ENCODE measurements around the gene PANX2.
"Not testable (repeated sequence)": the region's sequence is repeated elsewhere in the genome, so short reads cannot be mapped to it uniquely, and the experiment has no call there.

PANX2 gene

DNA sequence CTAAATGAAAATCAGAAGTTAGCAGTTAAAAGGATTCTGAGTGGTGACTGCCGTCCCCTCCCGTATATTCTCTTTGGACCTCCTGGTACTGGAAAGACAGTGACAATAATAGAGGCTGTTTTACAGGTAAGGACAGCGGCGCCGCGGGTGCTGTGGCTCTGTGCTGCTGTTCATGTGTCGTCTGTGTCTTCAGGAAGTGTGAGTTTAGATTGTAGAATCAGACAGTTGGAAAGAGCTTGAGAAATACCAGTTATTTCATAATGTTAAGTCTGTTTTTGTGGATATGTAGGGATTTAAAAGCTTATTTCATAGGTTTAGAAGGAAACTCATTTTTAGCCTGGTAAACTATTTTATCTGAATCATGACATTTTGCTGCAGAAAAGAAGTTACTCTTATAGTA is 27.4 kb upstream of the PANX2 start:
- peaks cover 6% of the 10 kb centered on the region for H3K4me1 Mint-ChIP-seq
- H3K27me3 Mint-ChIP-seq: peaks cover 34% of the 10 kb centered on the region
- DNase-seq (no peak), ATAC-seq (no peak)
- no peaks in the 10 kb centered on the region for H3K9me3 Mint-ChIP-seq
- H3K4me3 Mint-ChIP-seq: no peak overlapping the region
- no peak overlapping the region for H3K27ac Mint-ChIP-seq

DNA sequence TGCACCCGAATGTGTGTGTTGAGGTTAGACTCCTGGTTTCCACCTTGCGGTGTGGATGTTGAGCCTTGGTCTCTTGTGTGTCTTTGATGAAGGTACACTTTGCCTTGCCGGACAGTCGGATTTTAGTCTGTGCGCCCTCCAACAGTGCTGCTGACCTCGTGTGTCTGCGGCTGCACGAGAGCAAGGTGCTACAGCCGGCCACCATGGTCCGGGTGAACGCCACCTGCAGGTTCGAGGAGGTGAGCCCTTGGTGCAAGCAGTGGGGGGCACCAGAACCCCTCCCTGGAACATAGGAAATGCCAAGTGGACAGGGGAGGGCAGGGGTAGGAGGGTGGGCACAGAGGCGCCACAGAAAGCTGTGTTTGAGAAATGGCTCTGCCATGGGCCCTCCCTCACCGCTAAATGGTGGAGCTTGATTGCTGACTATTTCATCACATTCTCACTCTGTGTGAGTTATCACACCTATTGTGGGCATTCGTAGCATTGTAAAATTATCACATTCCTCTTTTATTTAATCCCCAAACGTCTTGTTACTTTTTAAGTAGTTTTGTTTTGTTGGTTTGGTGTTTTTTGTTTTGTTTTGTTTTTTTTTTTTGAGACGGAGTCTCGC is 26.4 kb upstream of the PANX2 start:
- ATAC-seq (no peak), DNase-seq (no peak)
- Mint-ChIP-seq H3K27ac (no peak overlapping the region), H3K27me3 (peaks cover 34% of the 10 kb centered on the region), H3K4me3 (no peak overlapping the region), H3K4me1 (peaks cover 10% of the 10 kb centered on the region), H3K9me3 (no peaks in the 10 kb centered on the region)

DNA sequence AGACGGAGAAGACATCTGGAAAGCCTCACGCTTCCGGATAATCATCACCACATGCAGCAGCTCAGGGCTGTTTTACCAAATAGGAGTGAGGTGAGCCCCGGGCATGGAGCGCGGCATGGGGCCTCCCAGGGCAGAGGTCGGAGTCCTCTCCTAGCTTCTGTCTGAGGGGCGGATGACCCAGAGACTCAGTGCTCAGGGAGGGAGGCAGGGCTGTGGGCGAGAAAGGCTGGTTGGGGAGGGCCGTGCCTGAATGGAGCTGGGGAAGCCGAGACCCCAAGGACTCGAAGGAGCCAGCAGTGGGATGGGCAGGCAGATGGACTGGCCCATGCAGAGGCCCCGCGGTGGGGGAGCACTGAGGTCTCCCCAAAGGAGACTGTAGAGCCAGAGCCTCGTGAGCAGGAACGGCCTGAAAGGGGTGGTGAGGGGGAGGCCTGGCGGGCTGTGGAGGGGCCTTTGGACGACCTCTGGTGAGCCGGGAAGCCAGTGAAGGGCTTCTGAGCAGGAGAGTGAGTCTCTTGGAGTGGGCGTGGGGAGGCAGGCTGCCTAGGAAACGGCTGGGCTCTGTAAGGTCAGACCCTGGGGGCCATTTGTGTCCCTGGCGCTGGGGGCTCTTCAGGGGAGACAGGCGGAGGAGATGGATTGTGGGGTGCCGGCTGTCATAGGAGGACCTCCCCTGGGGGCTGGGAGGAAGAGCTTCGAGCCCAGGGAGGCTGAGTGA is 24.7 kb upstream of the PANX2 start:
- ATAC-seq: no peak
- no peak for DNase-seq
- Mint-ChIP-seq H3K9me3 (no peaks in the 10 kb centered on the region), H3K4me3 (no peak overlapping the region), H3K4me1 (peaks cover 9% of the 10 kb centered on the region), H3K27ac (no peak overlapping the region), H3K27me3 (peaks cover 35% of the 10 kb centered on the region)

DNA sequence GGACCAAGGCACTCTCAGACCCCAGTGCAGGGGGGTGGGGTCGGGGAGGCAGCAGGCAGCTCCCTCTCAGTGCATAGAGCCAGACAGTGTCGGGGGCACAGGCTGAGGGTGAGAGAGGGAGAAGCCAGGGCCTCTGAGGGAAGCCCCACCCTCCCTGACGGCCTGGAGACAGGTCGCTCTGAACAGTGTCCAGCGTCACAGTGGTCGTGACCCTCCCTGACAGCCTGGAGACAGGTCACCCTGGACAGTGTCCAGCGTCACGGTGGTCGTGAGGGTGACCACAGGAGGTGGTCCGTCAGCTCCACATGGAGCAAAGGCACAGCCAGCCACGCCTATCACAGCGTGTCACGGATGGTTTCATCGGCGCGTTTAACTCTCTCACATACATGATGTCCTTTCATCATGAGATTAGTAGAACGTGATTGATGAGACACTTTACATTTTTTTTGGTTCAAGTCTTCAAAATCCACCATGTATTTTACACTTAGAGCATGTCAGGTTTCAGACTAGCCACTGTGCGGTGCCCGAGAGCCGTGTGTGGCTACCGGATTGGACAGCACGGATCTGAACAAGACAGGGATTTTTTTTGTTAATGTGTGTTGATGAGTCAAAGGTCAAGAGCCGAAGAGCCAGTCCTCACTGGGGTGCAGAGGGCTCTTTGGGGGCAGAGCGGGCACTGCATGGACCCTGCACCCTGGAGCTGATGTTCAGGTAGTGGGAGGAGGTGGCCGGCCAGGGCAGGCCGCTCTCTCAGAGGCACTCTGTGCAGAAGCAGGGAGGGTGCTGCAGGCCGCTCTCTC is 23.9 kb upstream of the PANX2 start:
- no peak overlapping the region for H3K4me3 Mint-ChIP-seq
- peaks cover 9% of the 10 kb centered on the region for H3K4me1 Mint-ChIP-seq
- ATAC-seq (no peak), DNase-seq (no peak)
- H3K27me3 Mint-ChIP-seq: peaks cover 34% of the 10 kb centered on the region
- H3K9me3 Mint-ChIP-seq: no peaks in the 10 kb centered on the region
- no peak overlapping the region for H3K27ac Mint-ChIP-seq

DNA sequence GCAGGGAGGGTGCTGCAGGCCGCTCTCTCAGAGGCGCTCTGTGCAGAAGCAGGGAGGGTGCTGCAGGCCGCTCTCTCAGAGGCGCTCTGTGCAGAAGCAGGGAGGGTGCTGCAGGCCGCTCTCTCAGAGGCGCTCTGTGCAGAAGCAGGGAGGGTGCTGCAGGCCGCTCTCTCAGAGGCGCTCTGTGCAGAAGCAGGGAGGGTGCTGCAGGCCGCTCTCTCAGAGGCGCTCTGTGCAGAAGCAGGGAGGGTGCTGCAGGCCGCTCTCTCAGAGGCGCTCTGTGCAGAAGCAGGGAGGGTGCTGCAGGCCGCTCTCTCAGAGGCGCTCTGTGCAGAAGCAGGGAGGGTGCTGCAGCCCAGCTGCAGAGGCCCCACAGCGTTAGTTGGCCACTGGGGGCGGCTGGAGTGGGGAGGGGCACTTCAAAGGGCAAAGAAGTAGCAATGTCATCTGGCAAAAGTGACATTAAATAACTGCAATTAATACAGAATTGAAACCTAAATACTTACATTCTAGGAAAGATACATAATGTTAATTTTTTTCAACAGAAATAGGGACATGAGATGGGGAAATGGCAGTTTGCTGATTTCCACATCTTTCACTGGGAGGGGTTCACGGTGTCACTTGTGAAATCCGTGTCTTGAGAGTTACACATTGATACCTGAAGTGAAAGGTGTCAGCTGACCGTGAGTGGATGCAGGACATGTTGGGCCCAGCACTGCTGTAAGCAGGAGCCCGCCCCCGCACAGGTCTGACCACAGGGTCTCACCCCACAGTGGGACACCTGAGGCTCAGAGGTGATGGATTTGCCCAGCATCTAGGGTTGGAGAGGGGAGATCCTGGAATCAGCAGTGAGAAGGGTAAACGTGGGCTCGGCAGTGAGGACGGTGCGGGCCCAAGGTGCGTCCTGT is 23.0 kb upstream of the PANX2 start:
- not testable (repeated sequence) for H3K4me1 Mint-ChIP-seq, H3K27ac Mint-ChIP-seq, DNase-seq, H3K4me3 Mint-ChIP-seq, H3K9me3 Mint-ChIP-seq, ATAC-seq
- H3K27me3 Mint-ChIP-seq: peaks cover 25% of the 10 kb centered on the region

DNA sequence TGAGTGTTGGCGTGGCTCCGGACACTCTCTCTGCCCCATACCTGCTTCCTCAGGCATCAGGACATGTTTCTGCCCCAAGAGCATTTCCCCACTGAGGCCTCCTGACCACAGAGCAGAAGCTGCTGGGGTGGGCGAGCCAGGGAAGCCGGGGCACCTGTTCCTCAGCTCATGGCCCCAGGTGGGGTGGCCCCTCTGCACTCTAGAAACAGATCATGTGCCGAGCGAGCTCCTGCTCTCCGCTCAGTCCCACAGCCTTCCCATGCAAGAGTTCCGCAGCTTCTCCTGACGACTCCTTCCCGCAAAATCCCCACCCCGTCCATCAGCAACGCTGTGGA is 22.4 kb upstream of the PANX2 start:
- ATAC-seq: no peak
- H3K27me3 Mint-ChIP-seq: peaks cover 19% of the 10 kb centered on the region
- no peak overlapping the region for H3K27ac Mint-ChIP-seq
- DNase-seq: no peak
- H3K9me3 Mint-ChIP-seq: no peaks in the 10 kb centered on the region
- no peak overlapping the region for H3K4me3 Mint-ChIP-seq
- peaks cover 9% of the 10 kb centered on the region for H3K4me1 Mint-ChIP-seq

DNA sequence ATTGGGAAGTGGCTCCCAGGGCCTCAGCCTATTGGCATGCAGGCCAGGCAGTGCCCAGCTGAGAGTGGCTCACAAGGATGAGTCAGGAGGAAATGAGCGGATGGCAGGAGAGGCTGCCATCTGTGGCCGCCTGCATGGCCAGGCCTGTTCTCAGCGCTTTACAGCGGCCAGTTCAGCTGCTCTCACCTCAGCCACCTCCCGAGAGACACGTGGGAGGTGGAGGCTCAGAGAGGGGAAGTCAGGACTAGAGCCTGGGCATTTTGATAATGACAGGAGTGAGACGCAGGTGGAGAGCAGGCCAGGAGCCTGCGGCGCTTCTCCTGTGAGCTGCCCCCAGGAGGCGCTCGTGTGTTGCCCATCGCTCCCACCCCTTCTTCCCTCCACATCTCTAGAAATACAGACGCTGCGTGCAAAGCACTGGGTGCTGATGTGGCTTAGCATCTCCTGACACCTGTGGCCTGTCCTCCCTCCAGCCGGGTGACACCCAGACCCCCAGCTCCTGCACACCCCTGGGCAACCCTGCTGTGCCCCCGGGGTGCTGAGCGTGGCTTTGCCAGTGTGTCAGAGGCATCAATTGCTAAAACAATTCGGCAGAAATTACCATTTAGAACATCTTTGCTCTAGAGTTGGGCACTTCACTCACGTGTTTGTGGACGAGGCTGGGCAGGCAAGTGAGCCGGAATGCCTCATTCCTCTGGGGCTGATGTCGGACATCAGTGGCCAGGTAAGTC is 21.4 kb upstream of the PANX2 start:
- DNase-seq (peak; percentile 70 to 71), ATAC-seq (peak; percentile 93)
- no peak overlapping the region for H3K4me3 Mint-ChIP-seq
- peaks cover 16% of the 10 kb centered on the region for H3K27me3 Mint-ChIP-seq
- H3K27ac Mint-ChIP-seq: no peak overlapping the region
- H3K4me1 Mint-ChIP-seq: peaks cover 9% of the 10 kb centered on the region
- H3K9me3 Mint-ChIP-seq: no peaks in the 10 kb centered on the region

DNA sequence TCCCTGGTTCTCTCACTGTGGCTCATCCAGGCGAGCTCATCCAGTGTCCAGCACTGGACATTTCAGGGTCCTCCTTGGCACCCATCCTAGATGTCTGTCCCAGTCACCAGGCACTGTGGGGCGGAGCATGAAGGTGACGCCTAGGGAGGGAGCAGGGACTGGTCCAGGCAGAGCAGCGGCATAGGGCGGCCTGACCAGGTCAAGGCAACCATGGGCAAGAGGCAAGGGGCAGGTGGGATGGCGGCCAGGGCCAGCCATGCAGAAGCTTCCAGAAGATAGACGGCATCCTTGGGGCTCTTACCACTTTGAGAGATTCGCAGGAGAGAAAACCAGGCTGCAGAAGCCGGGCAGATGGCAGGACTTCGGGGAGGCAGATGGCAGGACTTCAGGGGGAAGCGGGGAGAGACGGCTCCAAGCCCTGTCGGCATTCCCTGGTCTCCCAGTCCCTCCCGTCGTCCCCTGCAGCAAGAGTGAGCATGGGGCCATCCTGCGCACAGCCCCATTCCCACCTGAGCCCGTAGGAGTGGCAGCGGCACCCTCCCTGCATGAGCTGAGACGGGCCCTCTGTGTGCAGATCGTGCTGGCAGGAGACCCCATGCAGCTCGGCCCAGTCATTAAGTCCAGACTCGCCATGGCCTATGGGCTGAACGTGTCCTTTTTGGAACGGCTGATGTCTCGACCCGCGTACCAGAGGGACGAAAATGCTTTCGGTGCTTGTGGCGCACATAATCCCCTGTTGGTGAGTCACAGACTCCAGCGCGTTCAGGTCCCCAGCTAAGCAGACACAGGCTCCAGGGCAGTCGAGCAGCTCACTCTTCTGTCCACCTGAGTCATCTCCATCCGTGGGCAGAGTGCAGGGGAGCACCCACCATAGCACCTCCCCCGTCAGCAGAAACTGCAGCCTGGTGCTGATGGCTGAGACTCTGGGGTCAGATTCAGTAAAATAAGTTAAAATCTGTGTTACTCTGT is 20.1 kb upstream of the PANX2 start:
- DNase-seq (no peak), ATAC-seq (no peak)
- peaks cover 9% of the 10 kb centered on the region for H3K4me1 Mint-ChIP-seq
- H3K4me3 Mint-ChIP-seq: no peak overlapping the region
- H3K27me3 Mint-ChIP-seq: peaks cover 16% of the 10 kb centered on the region
- H3K9me3 Mint-ChIP-seq: no peaks in the 10 kb centered on the region
- no peak overlapping the region for H3K27ac Mint-ChIP-seq

DNA sequence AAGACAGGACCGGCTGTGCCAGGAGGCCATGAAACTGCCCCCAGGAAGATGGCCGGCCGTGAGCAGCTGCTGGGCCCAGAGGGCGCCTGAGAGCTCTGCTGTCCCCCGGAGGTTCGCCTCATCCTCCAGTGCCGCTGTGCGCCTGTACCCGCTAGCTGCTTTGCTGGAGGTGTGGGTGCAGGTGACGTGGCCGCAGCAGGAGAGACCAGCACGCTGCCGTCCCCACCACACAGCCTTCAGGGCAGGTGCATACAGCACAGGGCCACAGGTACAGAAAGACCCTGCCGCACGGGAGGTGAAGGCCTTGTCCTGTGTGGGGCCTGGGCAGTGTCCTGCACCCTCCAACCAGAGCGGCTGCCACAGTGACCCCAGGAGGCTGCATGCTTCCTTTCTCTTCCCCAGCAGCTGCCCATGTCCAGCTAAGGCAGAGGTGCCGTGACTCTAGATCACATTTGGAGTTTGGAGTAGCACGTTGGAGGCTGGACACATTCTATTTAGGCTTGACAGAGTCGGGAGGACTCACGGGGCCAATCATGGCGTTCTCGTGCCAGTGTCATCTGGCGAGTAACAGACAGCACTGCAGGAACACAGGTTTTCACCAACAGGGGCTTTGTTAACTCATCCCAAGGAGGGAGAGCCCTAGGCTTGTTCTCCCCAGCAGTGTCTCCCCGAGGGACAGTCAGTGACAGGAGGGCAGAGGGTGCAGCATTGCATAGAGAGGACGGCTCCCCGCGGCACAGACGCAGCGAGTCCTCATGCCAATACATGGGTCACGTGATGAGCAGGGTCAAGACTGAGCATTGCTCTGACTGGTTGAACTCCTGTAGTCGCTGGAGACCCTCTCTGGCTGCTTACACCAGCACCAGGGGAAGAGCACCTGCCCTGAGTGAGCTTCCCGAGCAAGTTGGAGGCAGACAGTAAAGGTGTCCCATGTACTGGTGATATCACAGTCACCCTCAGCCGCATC is 18.7 kb upstream of the PANX2 start:
- no peak for ATAC-seq
- no peak for DNase-seq
- H3K27me3 Mint-ChIP-seq: peaks cover 16% of the 10 kb centered on the region
- H3K4me3 Mint-ChIP-seq: no peak overlapping the region
- no peaks in the 10 kb centered on the region for H3K9me3 Mint-ChIP-seq
- H3K4me1 Mint-ChIP-seq: peaks cover 9% of the 10 kb centered on the region
- no peak overlapping the region for H3K27ac Mint-ChIP-seq

DNA sequence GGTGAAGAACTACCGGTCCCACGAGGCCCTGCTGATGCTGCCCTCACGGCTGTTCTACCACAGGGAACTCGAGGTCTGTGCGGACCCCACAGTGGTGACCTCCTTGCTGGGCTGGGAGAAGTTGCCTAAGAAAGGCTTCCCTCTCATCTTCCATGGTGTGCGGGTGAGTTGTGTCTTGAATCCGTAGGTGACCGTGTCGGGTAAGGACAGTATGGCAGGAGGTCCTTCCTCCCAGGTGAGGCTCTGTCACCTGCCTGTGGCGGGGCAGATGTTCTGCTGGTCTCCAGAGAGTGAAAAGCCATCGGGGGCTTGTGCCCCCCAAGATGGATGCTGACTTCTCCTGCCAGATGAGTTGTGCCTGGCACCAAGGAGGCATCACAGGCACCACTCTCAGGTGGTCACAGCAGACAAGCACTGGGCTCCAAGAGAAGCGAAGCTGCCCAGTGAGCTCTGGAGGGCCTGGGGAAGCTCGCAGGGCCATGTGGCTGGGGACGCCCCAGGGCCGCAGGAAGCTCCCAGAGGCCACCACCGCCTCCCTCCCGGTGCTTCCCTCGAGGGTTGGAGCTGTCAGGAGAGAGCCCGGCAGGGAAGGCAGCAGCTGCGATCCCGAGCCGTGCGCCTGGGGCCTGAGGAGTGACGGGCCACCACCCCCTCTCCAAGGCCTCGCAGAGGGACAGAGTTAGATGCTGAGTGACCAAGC is 17.3 kb upstream of the PANX2 start:
- H3K4me1 Mint-ChIP-seq: peaks cover 9% of the 10 kb centered on the region
- no peak overlapping the region for H3K4me3 Mint-ChIP-seq
- ATAC-seq: no peak
- DNase-seq: no peak
- H3K9me3 Mint-ChIP-seq: no peaks in the 10 kb centered on the region
- H3K27me3 Mint-ChIP-seq: peaks cover 16% of the 10 kb centered on the region
- peak overlapping the region in 1 of 2 donors; percentile 42 for H3K27ac Mint-ChIP-seq

DNA sequence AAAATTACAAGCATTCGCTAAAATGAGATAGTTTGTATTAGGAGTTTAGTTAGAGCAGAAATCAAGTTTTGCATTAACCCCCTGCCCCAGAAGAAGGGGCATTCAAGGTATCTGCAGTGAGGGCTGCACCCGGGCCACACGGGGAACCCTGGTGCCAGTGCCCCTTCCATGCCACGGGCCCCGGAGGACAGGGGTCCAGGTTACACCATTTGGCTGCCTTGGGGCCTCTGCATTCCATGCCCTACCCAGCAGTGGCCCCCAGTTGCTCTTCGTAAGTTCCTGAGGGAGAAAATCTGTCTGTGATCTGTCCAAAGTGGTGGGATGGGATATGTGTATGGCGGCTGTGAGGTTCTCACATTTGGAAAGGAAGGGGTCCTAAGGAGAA is 16.8 kb upstream of the PANX2 start:
- no peak overlapping the region for H3K27ac Mint-ChIP-seq
- H3K27me3 Mint-ChIP-seq: peaks cover 22% of the 10 kb centered on the region
- peaks cover 9% of the 10 kb centered on the region for H3K4me1 Mint-ChIP-seq
- ATAC-seq (no peak), DNase-seq (no peak)
- no peaks in the 10 kb centered on the region for H3K9me3 Mint-ChIP-seq
- H3K4me3 Mint-ChIP-seq: no peak overlapping the region

DNA sequence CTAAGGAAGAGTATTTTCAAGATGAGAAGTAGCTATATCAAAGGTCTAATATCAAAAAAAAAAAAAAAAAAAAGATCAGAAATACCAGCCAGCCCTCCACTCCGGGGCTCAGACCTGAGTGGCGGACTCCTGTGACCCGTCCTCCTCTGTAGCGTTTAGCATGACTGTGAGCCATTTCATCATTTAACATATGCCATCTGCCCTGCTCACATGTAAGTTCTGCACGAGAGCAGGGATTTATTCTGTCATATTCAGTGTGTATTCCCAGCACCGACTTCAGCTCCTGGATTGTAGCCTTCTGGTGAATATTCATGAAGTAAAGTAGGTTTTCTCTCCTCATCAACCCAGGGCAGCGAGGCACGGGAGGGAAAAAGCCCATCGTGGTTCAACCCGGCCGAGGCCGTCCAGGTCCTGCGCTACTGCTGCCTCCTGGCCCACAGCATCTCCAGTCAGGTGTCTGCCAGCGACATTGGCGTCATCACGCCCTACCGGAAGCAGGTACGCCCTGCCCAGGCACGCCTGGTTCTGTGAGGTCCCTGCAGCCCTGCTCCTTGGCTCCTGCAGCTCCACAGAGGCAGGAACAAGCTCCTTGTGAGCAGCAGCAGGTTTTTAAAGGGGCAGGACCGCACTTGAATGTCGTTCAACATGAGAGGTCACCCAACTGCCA is 12.7 kb upstream of the PANX2 start:
- no peaks in the 10 kb centered on the region for H3K9me3 Mint-ChIP-seq
- ATAC-seq (no peak), DNase-seq (no peak)
- H3K27me3 Mint-ChIP-seq: peaks cover 29% of the 10 kb centered on the region
- peak overlapping the region in 1 of 2 donors; percentile 27 for H3K27ac Mint-ChIP-seq
- no peaks in the 10 kb centered on the region for H3K4me1 Mint-ChIP-seq
- H3K4me3 Mint-ChIP-seq: no peak overlapping the region
